CD4-positive, CD25-positive, alpha-beta regulatory T cell (primary cell): ENCODE results near the gene PRICKLE4. TPM values are rescaled to one million over a fixed set of nuclear protein-coding genes. Genes with fewer than 3 reads are reported as not detected.

Experiments used
- ATAC-seq, 2 donors: fragments of 150-1000 bp; cut with Tn5 transposase; one replicate each; pipeline ENCODE4 v1.10.0; 2021; ENCODE audit warnings: low read depth in 2 of 2, moderate number of reproducible peaks in 2 of 2, moderate library complexity in 1 of 2
- DNase-seq, 3 donors: peaks; one replicate each; pipeline versions ENCODE4 v3.0.0 to v3.0.0-alpha.2; 2012 to 2022; ENCODE audit warnings: mixed read lengths in 1 of 3
- H3K27ac ChIP-seq: one replicate; pipeline ENCODE4 v1.7.0; 2013; ENCODE audit warnings: mild to moderate bottlenecking, low read length; ENCODE audit not compliant: insufficient read depth, poor library complexity, severe bottlenecking
- H3K27me3 ChIP-seq: one replicate; pipeline ENCODE4 v1.7.0; 2013; ENCODE audit warnings: low read length; ENCODE audit not compliant: control insufficient read depth, insufficient read depth
- H3K36me3 ChIP-seq: one replicate; pipeline ENCODE4 v1.7.0; 2013; ENCODE audit warnings: mild to moderate bottlenecking, low read length, moderate library complexity; ENCODE audit not compliant: control insufficient read depth, insufficient read depth
- H3K4me1 ChIP-seq: 2 replicates; pipeline ENCODE4 v1.7.0; 2013; ENCODE audit warnings: mild to moderate bottlenecking, low read length; ENCODE audit not compliant: insufficient read depth, control insufficient read depth, poor library complexity, severe bottlenecking
- H3K4me3 ChIP-seq: one replicate; pipeline ENCODE4 v1.7.0; 2013; ENCODE audit warnings: low read depth, mild to moderate bottlenecking, low read length, moderate library complexity
- H3K9me3 ChIP-seq, 2 experiments: 1 replicate in 1 of 2; 2 replicates in 1 of 2; pipeline ENCODE4 v1.7.0; 2013; ENCODE audit warnings: low read length in 2 of 2, mild to moderate bottlenecking in 1 of 2, moderate library complexity in 1 of 2; ENCODE audit not compliant: control insufficient read depth in 2 of 2
- H3K27ac Mint-ChIP-seq, 3 donors: one replicate each; pipeline ENCODE4 v1.8.0; 2020 to 2022; ENCODE audit warnings: mild to moderate bottlenecking in 3 of 3, mixed read lengths in 3 of 3, moderate library complexity in 2 of 3
- H3K27me3 Mint-ChIP-seq: one replicate; pipeline ENCODE4 v1.8.0; 2022; ENCODE audit warnings: mild to moderate bottlenecking, mixed read lengths
- H3K36me3 Mint-ChIP-seq: one replicate; pipeline ENCODE4 v1.8.0; 2020; ENCODE audit warnings: mixed read lengths
- H3K4me1 Mint-ChIP-seq, 4 donors: one replicate each; pipeline ENCODE4 v1.8.0; 2020 to 2022; ENCODE audit warnings: mixed read lengths in 4 of 4, mild to moderate bottlenecking in 1 of 4
- H3K4me3 Mint-ChIP-seq, 4 donors: one replicate each; pipeline ENCODE4 v1.8.0; 2020 to 2022; ENCODE audit warnings: mild to moderate bottlenecking in 4 of 4, mixed read lengths in 4 of 4, moderate library complexity in 3 of 4
- H3K9me3 Mint-ChIP-seq, 7 donors: one replicate each; pipeline ENCODE4 v1.8.0; 2020 to 2022; ENCODE audit warnings: mixed read lengths in 7 of 7, mild to moderate bottlenecking in 3 of 7, moderate library complexity in 2 of 7
- polyA plus RNA-seq, 4 donors: library from polyadenylated mRNA; unstranded; fragments of 300-500 nt; fragmentation: Illumina TruSeq; gene quantifications; one replicate each; pipeline ENCODE4 v1.2.3, GENCODE V29; 2021
- total RNA-seq: library from RNA; stranded (reverse); gene quantifications from one replicate; pipeline ENCODE4 v1.2.3, GENCODE V29; 2022

Gene PRICKLE4
- total and polyA plus RNA-seq, 5 donors from 2014 or later: not detected

DNA sequence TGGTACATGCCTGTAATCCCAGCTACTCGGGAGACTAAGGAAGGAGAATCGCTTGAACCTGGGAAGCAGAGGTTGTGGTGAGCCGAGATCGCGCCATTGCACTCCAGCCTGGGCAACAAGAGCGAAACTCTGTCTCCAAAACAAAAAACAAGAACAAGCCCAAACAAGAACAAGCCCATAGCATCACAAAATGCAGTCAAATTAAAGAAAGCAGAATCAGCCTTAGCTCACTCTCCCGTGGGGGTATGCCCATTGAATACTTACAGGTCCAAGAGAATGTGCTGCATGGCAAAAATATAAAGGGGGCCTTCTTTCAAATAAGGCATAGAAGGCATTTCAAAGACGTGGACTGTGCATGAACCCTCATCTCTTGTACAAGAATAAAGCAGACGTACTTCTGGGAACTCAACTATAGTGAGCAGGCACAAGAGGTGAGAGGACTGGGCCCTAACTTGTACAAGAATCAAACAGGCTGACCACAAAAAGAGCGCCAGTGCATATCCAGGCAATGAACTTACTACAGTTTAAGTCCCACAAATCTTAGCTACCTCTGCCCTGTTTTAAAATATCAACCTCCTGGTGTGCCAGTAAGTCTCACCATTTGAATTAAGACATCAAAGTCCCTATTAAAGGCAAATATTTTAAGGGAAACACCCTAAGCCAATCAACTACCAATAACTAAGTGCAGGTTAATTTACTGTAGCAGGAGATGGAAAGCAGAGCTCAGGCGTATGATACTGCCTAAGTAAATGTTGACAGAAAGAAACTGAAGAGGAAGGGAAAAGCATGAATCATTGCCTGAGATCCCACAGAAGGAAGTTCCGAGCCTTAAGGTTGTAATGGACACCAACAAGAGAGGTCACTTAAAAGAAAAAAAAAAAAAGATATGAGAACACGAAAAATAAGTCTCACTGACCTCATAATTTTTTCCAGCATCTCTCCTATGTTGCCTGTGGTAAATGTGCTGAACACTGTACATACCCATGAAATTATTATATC lies 44.3 kb downstream of the PRICKLE4 start:
- Histone ChIP-seq H3K4me3 (no peak overlapping the region), H3K27me3 (no peaks in the 10 kb centered on the region), H3K27ac (no peak overlapping the region), H3K4me1 (no peaks in the 10 kb centered on the region), H3K36me3 (no peaks in the 10 kb centered on the region), H3K9me3 (no peaks in the 10 kb centered on the region)
- DNase-seq (no peak), ATAC-seq (no peak)
- no peaks in the 10 kb centered on the region for H3K4me1 Mint-ChIP-seq
- no peak overlapping the region for H3K4me3 Mint-ChIP-seq
- H3K36me3 Mint-ChIP-seq: no peaks in the 10 kb centered on the region
- peaks cover 4% of the 10 kb centered on the region for H3K27me3 Mint-ChIP-seq
- no peaks in the 10 kb centered on the region for H3K9me3 Mint-ChIP-seq
- no peak overlapping the region for H3K27ac Mint-ChIP-seq

GRCh38 chr6:41826343-41827022 lies 45.9 kb downstream of the PRICKLE4 start:
- ATAC-seq (no peak), DNase-seq (no peak)
- H3K27me3 Mint-ChIP-seq: no peaks in the 10 kb centered on the region
- peaks cover 0 to under 1% (median 0%) of the 10 kb centered on the region in 4 donors for H3K4me1 Mint-ChIP-seq
- H3K9me3 Mint-ChIP-seq: no peaks in the 10 kb centered on the region
- Histone ChIP-seq H3K36me3 (no peaks in the 10 kb centered on the region), H3K4me3 (no peak overlapping the region), H3K4me1 (no peaks in the 10 kb centered on the region), H3K27me3 (no peaks in the 10 kb centered on the region), H3K9me3 (no peaks in the 10 kb centered on the region), H3K27ac (no peak overlapping the region)
- H3K4me3 Mint-ChIP-seq: no peak overlapping the region
- no peak overlapping the region for H3K27ac Mint-ChIP-seq
- no peaks in the 10 kb centered on the region for H3K36me3 Mint-ChIP-seq

GRCh38 chr6:41832263-41832662 lies 51.7 kb downstream of the PRICKLE4 start:
- Histone ChIP-seq H3K36me3 (no peaks in the 10 kb centered on the region), H3K27ac (no peak overlapping the region), H3K4me1 (no peaks in the 10 kb centered on the region), H3K9me3 (no peaks in the 10 kb centered on the region), H3K27me3 (no peaks in the 10 kb centered on the region), H3K4me3 (no peak overlapping the region)
- peaks cover 0 to 7% (median 0%) of the 10 kb centered on the region in 4 donors for H3K4me1 Mint-ChIP-seq
- no peak overlapping the region for H3K4me3 Mint-ChIP-seq
- H3K36me3 Mint-ChIP-seq: no peaks in the 10 kb centered on the region
- DNase-seq (no peak), ATAC-seq (no peak)
- no peak overlapping the region for H3K27ac Mint-ChIP-seq
- no peaks in the 10 kb centered on the region for H3K27me3 Mint-ChIP-seq
- H3K9me3 Mint-ChIP-seq: no peaks in the 10 kb centered on the region

DNA sequence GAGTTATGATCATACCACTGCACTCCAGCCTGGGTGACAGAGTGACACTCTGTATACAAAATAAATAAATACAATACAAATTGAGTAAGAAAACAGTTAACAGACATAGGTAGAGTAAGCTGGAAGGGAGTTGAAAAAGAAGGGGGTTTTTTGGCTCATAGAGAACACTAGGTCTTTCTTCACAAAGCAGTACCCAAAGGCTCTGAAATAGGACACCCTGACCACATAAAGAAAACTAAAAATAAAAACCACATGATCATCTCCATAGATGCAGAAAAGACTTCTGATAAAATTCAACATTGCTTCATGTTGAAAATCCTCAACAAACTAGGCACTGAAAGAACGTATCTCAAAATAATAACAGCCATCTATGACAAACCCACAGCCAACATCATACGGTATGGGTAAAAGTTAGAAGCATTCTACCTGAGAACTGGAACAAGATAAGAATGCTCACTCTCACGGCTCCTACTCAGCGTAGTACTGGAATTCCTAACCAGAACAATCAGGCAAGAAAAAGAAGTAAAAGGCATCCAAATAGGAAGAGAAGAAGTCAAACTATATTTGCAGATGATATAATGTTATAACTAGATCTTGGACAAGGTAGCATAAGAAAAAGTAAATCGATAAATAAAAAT lies 55.6 kb downstream of the PRICKLE4 start:
- no peak for ATAC-seq
- Mint-ChIP-seq H3K36me3 (no peaks in the 10 kb centered on the region), H3K4me3 (no peak overlapping the region), H3K27ac (no peak overlapping the region), H3K4me1 (peaks cover 0 to 7% (median 0%) of the 10 kb centered on the region in 4 donors), H3K27me3 (no peaks in the 10 kb centered on the region), H3K9me3 (no peaks in the 10 kb centered on the region)
- Histone ChIP-seq H3K4me3 (no peak overlapping the region), H3K4me1 (no peaks in the 10 kb centered on the region), H3K27ac (no peak overlapping the region), H3K27me3 (no peaks in the 10 kb centered on the region), H3K9me3 (no peaks in the 10 kb centered on the region), H3K36me3 (no peaks in the 10 kb centered on the region)
- no peak for DNase-seq

- Mint-ChIP-seq H3K9me3 (no peaks in the 10 kb centered on the region), H3K4me1 (peaks cover 0 to 5% (median 0%) of the 10 kb centered on the region in 4 donors), H3K36me3 (no peaks in the 10 kb centered on the region), H3K27ac (no peak overlapping the region), H3K27me3 (no peaks in the 10 kb centered on the region), H3K4me3 (no peak overlapping the region)
- no peak overlapping the region for H3K27ac ChIP-seq
- H3K36me3 ChIP-seq: no peaks in the 10 kb centered on the region
- H3K4me3 ChIP-seq: no peak overlapping the region
- H3K4me1 ChIP-seq: no peaks in the 10 kb centered on the region
- H3K27me3 ChIP-seq: no peaks in the 10 kb centered on the region
- ATAC-seq (no peak), DNase-seq (no peak)
- no peaks in the 10 kb centered on the region for H3K9me3 ChIP-seq
Measured at GRCh38 chr6:41836660-41837052, 56.1 kb downstream of the PRICKLE4 start.

Other genes with a start within 250 kb of the PRICKLE4 start
- 9.9 TPM for gene FOXP4, start 234.4 kb upstream of the PRICKLE4 start, total RNA-seq
- gene FOXP4, start 234.4 kb upstream of the PRICKLE4 start, polyA plus RNA-seq: under 1 TPM; 0.26 to 0.49 (median 0.33) TPM
- not detected for gene MDFI, start 142.3 kb upstream of the PRICKLE4 start, total RNA-seq
- not detected for gene MDFI, start 142.3 kb upstream of the PRICKLE4 start, polyA plus RNA-seq
- gene TFEB, start 45.2 kb upstream of the PRICKLE4 start, total RNA-seq: 26.7 TPM
- 10 to 100 TPM in 1 of 4 donors, 1 to 10 TPM in 3; 8.0 to 11.0 (median 8.7) TPM for gene TFEB, start 45.2 kb upstream of the PRICKLE4 start, polyA plus RNA-seq
- not detected for gene PGC, start 33.4 kb upstream of the PRICKLE4 start, total RNA-seq
- not detected for gene PGC, start 33.4 kb upstream of the PRICKLE4 start, polyA plus RNA-seq
- gene FRS3, start 882 bp upstream of the PRICKLE4 start, total RNA-seq: 6.4 TPM
- 1 to 10 TPM; 1.3 to 1.6 (median 1.4) TPM for gene FRS3, start 882 bp upstream of the PRICKLE4 start, polyA plus RNA-seq
- gene TOMM6, start 6.9 kb downstream of the PRICKLE4 start, total RNA-seq: 102 TPM
- 100 to 1,000 TPM; 315 to 364 (median 362) TPM for gene TOMM6, start 6.9 kb downstream of the PRICKLE4 start, polyA plus RNA-seq
- gene USP49, start 114.6 kb downstream of the PRICKLE4 start, total RNA-seq: 2.9 TPM
- gene USP49, start 114.6 kb downstream of the PRICKLE4 start, polyA plus RNA-seq: 1 to 10 TPM in 1 of 4 donors, under 1 TPM in 3; 0.34 to 1.0 (median 0.47) TPM
- gene MED20, start 140.4 kb downstream of the PRICKLE4 start, total RNA-seq: 4.3 TPM
- 1 to 10 TPM; 3.0 to 7.9 (median 6.1) TPM for gene MED20, start 140.4 kb downstream of the PRICKLE4 start, polyA plus RNA-seq
- 1.8 TPM for gene BYSL, start 140.7 kb downstream of the PRICKLE4 start, total RNA-seq
- gene BYSL, start 140.7 kb downstream of the PRICKLE4 start, polyA plus RNA-seq: 1 to 10 TPM; 5.0 to 7.6 (median 5.9) TPM
- gene CCND3, start 161.0 kb downstream of the PRICKLE4 start, total RNA-seq: 319 TPM
- gene CCND3, start 161.0 kb downstream of the PRICKLE4 start, polyA plus RNA-seq: 100 to 1,000 TPM; 246 to 564 (median 389) TPM